IPS-NIHi11 (cell line): ENCODE measurements around the gene EFTUD2.
A peak's percentile ranks its signal among the peaks of the same experiment; 100 is the strongest.
"Not testable (repeated sequence)": the region's sequence is repeated elsewhere in the genome, so short reads cannot be mapped to it uniquely, and the experiment has no call there.

Experiments
- DNase-seq: peaks from one replicate; pipeline ENCODE4 v3.0.0; 2012; ENCODE audit warnings: mixed read lengths, low spot score

EFTUD2 gene

DNA sequence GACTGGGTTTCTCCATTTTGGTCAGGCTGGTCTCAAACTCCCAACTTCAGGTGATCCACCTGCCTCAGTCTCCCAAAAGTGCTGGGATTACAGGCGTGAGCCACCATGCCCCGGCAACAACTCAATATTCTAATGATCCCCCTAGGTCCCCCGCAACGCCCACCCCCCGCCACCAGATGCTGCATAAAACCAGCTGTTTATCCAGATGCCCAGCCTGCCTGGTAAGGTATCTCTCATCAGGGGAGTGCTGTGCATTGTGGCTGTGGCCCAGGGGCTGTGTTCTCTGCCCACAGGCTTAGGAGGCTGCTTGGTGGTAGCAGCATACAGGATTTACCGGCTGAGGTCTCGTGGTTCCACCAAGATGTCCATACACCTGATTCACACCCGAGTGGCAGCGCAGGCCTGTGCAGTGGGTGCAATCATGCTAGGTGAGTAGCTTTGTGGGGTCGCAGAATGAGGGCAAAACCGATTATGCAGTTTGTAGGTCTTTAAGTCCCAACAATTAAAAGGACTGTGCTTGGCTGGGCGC lies 50.2 kb downstream of the EFTUD2 start:
- DNase-seq: no peak

DNA sequence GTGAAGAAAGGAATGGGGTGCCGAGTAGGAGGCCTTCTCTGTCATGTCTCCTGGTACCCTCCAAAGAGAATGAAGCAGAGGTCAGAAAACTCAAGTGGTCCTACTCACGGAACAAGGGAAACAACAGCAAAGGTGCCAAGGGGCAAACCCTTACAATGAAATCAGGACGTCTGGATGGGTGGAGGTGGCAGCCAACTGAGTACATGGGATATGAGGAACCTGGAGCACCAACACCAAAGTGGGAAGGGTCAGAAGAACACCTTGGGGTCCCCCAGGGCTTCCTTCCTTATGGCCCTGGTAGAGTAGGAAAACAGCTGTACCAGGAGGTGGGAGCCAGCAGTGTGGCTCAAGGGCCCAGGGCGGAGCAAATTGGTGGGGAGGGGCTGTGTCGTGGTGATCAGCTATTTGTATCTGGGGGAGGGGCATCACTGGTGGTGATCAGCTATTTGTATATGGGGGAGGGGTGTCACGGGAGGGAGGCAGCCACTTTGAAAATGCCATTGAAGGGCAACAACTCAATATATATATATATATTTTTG lies 50.9 kb downstream of the EFTUD2 start:
- peak; percentile 44 for DNase-seq

DNA sequence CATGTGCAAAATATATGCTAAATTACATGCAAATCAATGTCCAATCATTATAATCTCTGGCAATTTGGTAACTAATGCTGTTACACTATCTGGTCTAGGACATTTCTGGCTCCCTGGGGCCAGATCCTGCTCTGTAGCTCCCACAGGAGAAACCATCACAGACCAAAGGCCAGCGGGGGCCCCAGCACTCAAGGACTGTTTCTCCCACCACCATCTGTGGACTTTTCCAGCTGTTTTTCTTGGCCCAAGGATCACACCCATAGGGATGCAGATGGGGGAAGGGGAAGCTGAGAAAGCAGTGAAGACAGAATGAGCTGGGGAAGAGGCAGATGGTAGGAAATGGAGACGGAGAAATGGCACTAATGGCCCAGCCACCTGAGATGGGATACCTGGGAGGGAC lies 51.7 kb downstream of the EFTUD2 start, which contains the start of gene HIGD1B:
Gene HIGD1B (plus strand): TSS at position 298 of the 400 bp plus-strand sequence. CDS start 270 bp downstream, outside the sequence.
- DNase-seq: no peak

- no peak for DNase-seq
These were observed 53.0 kb downstream of the EFTUD2 start for GRCh38 chr17:44846206-44846605.

DNA sequence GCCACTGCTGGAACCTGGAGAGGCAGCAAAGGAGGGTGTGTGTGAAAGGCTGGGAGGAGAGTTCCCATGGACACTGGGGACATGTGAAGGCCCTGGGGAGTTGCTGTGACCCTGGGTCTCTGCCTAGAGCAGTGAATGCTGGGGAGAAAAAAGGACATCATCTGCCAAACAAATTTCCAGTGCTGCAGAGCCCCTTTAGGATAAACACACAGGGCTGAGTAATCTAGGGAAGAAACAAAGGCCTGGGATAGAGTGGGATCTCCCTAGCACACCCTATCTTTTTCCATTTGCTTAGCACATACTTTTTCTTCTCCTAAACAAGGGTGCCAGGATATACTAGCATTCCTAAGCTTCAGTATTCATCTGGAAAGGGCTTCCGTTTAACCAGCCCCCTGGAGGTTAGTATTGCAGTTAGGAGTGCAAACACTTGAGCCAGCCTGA lies 54.8 kb downstream of the EFTUD2 start:
- DNase-seq: no peak

DNA sequence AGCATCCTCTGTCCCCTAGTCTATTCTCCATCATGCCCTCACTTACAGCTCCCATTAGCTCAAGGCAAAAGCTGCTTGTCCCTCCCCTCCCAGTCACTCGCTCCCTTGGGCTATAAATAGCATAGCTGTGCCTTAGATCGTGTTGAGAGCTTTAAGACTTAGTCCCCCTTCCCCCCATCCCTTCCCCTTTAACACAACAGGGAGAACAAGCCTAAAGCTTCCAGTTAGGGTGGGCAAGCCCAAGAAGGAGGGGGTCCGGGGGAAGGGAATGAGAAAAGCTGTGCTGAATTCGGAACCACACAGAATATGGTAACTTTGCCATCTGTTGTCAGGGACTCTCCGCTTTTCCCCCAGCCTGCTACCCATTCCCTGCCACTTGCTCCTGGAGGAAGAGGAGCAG lies 56.5 kb downstream of the EFTUD2 start:
- DNase-seq: peak; percentile 46

GRCh38 chr17:44840936-44841335 lies 58.3 kb downstream of the EFTUD2 start:
- no peak for DNase-seq

DNA sequence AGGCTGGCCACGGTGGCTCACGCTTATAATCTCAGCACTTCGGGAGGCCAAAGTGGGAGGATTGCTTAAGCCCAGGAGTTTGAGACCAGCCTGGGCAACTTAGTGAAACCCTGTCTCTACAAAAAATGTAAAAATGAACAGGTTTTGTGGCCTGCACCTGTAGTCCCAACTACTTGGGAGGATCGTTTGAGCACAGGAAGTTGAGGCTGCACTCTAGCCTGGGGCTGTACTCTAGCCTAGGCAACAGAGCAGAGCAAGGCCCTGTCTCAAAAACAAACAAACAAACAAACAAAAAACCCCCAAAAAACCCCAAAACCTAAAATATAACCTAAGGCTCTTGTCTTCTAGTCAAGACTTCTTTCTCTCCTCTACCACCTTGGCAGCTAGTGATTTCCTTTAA lies 59.0 kb downstream of the EFTUD2 start:
- no peak for DNase-seq

DNA sequence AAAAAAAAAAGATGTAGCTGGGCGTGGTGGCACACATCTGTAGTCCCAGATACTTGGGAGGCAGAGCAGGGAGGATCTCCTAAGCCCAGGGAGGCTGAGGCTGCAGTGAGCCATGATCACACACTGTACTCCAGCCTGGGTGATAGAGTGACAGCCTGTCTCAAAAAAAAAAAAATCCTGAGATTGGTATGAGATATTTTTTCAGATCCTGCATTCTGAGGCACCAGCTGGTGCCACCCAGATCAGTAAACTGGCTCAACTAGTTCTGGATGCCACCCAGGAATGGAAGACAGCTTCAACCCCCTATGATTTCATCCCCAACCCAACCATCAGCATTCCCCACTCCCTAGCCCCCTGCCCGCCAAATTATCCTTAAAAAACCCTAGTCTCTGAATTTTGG lies 62.0 kb downstream of the EFTUD2 start:
- DNase-seq: no peak

DNA sequence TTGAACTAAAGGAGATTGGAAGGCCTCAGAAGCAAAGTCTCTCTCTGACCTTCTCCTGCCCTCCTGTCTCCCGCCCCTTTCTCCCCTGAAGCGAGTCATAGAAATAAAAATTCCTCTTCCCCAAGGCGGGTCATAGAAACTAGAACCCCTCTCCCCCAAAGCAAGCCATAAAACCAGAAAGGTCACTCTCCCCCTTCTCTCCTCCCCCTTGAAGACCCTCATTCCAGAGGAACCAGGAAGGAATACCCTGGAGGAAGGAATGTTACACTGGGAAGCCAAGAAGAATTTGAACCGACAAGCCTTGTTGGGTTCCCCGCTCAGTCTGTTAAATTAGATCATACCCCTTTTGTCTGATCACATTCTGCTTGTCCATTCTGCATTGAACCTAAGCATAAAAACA lies 66.4 kb downstream of the EFTUD2 start:
- DNase-seq: no peak

- no peak for DNase-seq
These were observed 67.9 kb downstream of the EFTUD2 start for GRCh38 chr17:44831371-44831770.

DNA sequence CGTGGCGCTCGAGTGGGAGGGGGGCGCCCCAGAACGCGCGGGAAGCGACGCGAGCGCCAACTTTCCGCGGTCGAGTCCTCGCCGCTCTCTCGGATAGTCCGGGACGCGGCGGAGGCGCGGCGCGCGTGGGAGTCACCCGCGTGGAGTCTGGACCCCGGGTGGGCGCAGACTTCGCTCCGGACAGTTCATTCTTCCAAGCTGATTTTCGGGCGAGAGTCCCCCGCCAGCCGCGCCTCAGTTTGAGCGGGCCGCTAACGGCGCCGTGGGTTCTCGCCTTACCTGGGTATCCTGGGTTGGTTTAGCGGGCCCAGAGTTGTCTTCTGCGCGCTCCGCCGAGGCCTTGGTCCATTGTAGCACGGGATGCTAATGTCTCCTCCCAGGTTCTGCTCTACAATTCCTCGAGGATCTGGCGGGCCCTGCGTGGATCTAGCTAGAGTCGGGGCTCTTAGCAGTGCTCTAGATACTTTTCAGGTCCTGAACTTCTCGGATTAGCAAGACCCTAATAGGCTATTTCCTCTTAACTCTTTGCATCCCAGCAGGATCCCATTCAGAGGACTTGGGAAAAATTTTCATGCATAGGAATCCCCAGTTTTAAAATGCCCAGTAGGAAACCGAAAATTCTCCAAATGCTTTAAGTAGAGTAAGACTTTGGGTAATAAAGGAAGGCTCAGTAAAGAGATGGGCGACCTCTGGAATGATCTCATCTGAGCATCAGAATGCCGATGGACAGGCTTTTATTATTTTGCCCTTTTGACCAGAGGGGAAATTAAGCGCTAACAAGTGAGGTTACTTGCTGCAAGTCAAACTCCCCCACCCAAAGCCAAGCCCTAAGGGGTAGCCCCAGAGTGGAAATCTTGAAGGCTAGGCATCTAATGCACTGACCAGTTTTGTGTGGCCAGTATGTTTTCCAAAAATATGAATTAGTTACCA lies 68.6 kb downstream of the EFTUD2 start:
- DNase-seq: peak; percentile 31

GRCh38 chr17:44829523-44830358 lies 69.5 kb downstream of the EFTUD2 start, which contains the start of gene GJC1:
Gene GJC1 (minus strand): TSS chr17:44830287. CDS start chr17:44805817, 24,470 bp downstream.
- DNase-seq: peak; percentile 74

DNA sequence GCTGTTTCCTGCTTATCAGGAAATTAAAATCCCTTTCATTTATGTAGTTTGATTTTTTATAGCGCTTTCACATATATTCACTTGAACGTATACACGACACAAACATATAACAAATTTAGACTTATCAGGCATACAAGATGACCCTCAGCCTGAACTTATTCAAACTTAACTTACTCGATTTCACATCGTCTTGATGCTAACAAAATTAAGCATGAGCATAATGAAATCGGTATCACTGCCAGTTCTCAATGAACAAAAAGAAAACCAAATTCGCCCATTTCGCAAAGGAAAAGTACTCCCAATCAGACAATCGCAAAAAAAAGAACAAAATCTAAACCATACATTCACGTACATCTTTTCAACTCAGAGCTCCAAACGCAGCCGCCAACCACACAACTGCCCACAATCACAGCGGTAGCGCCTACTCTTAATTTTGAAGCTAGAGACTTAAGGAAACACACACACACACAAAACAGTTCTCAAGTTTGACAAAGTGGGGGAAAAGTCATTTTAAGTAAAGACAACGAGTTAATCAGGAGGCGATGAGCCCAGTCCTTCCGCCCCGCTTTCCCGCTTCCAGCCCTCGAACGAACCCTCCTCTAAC lies 70.2 kb downstream of the EFTUD2 start:
- no peak for DNase-seq

- DNase-seq: no peak
These were observed 71.4 kb downstream of the EFTUD2 start for GRCh38 chr17:44827863-44828262.

- no peak for DNase-seq
These were observed 73.0 kb downstream of the EFTUD2 start for GRCh38 chr17:44826123-44826790.

DNA sequence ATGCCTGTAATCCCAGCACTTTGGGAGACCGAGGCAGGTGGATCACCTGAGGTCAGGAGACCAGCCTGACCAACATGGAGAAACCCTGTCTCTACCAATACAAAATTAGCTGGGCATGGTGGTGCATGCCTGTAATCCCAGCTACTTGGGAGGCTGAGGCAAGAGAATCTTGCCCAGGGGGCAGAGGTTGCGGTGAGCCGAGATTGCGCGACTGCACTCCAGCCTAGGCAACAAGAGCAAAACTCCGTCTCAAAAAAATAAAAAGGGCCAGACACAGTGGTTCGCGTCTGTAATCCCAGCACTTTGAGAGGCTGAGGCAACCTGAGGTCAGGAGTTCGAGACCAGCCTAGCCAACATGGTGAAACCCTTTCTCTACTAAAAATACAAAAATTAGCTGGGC lies 74.0 kb downstream of the EFTUD2 start:
- not testable (repeated sequence) for DNase-seq

GRCh38 chr17:44820631-44821212 lies 78.5 kb downstream of the EFTUD2 start:
- DNase-seq: no peak

DNA sequence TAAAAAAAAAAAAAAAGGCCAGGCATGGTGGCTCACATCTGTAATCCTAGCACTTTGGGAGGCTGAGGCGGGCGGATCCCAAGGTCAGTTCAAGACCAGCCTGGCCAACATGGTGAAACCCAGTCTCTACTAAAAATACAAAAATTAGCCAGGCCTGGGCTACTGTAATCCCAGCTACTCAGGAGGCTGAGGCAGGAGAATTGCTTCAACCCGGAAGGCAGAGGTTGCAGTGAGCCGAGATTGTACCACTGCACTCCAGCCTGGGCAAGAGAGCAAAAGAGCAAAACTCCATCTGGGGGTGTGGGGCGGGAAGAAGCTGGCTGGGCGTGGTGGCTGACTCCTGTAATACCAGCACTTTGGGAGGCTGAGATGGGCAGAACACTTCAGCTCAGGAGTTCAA lies 80.7 kb downstream of the EFTUD2 start:
- DNase-seq: not testable (repeated sequence)

- no peak for DNase-seq
These were observed 87.0 kb downstream of the EFTUD2 start for GRCh38 chr17:44812263-44812662.
